Endometrial microvascular endothelial cells (primary cell): Measurements from ENCODE around the gene RNF144B. TPM values are rescaled to one million over a fixed set of nuclear protein-coding genes. Genes with fewer than 3 reads are reported as not detected.

ENCODE experiments used
- total RNA-seq: library from RNA; depleted of rRNA; stranded (reverse); fragments of >200 nt; gene quantifications from one replicate; pipeline ENCODE4 v1.2.3, GENCODE V29; 2015; ENCODE audit errors: inconsistent ontology term

RNF144B gene
- total RNA-seq, 1 donor from 2014 or later, result 269 TPM

Other genes with a start within 250 kb of the RNF144B start
- gene TPMT, start 232.3 kb upstream of the RNF144B start, total RNA-seq, result 21.4 TPM
- gene KDM1B, start 231.9 kb upstream of the RNF144B start, total RNA-seq, result 14.0 TPM
- gene DEK, start 122.8 kb upstream of the RNF144B start, total RNA-seq, result 92.3 TPM